WTC11 (cell line): Measurements from ENCODE around the gene MREG. TPM values are rescaled to one million over a fixed set of nuclear protein-coding genes. Genes with fewer than 3 reads are reported as not detected.
A peak's percentile ranks its signal among the peaks of the same experiment; 100 is the strongest.

Experiments
- ATAC-seq: fragments of 200-7000 bp; cut with Tn5 transposase; 2 replicates; pipeline ENCODE4 v1.10.0; 2021; ENCODE audit warnings: mild to moderate bottlenecking, moderate library complexity
- CTCF ChIA-PET: fragments of 300-600 bp; sonication (Branson Sonifier 250); formaldehyde crosslinking; loops from one replicate; lab custom pipeline; 2021; ENCODE audit warnings: antibody characterized with exemption; lab: Charles Lee
- POLR2A ChIA-PET: fragments of 350-600 bp; sonication (Branson Sonifier 250); formaldehyde crosslinking; loops from one replicate; lab custom pipeline; 2021; ENCODE audit warnings: antibody characterized with exemption; lab: Charles Lee
- DNase-seq: peaks from one replicate; pipeline ENCODE4 v3.0.0; 2021; ENCODE audit warnings: low spot score
- H3K27ac Mint-ChIP-seq: 2 replicates; pipeline ENCODE4 v1.8.0; 2021; ENCODE audit warnings: mixed read lengths
- H3K27me3 Mint-ChIP-seq: 2 replicates; pipeline ENCODE4 v1.8.0; 2021; ENCODE audit warnings: low read depth, mild to moderate bottlenecking, moderate library complexity, mixed read lengths
- H3K36me3 Mint-ChIP-seq: 2 replicates; pipeline ENCODE4 v1.8.0; 2021; ENCODE audit warnings: mixed read lengths
- H3K4me1 Mint-ChIP-seq: 2 replicates; pipeline ENCODE4 v1.8.0; 2022; ENCODE audit warnings: mixed read lengths
- H3K4me3 Mint-ChIP-seq: 2 replicates; pipeline ENCODE4 v1.8.0; 2021; ENCODE audit warnings: mild to moderate bottlenecking, moderate library complexity, mixed read lengths
- H3K9me3 Mint-ChIP-seq: 2 replicates; pipeline ENCODE4 v1.8.0; 2021; ENCODE audit warnings: mixed read lengths
- ATF1 ChIP-seq: sonication (generic); formaldehyde crosslinking; IDR thresholded peaks from 2 replicates; pipeline ENCODE4 v1.8.1; 2023; ENCODE audit warnings: mild to moderate bottlenecking, moderate library complexity, missing genetic modification reagents
- E2F5 ChIP-seq: sonication (generic); formaldehyde crosslinking; IDR thresholded peaks from 2 replicates; pipeline ENCODE4 v1.8.1; 2022; ENCODE audit warnings: mild to moderate bottlenecking, moderate library complexity, missing genetic modification reagents
- ESRRA ChIP-seq: sonication (generic); formaldehyde crosslinking; IDR thresholded peaks from 2 replicates; pipeline ENCODE4 v1.8.1; 2022; ENCODE audit warnings: mild to moderate bottlenecking, missing genetic modification reagents, borderline replicate concordance
- ETV6 ChIP-seq: sonication (generic); formaldehyde crosslinking; IDR thresholded peaks from 2 replicates; pipeline ENCODE4 v1.8.1; 2022; ENCODE audit warnings: mild to moderate bottlenecking, missing genetic modification reagents
- FOXP4 ChIP-seq: sonication (generic); formaldehyde crosslinking; IDR thresholded peaks from 2 replicates; pipeline ENCODE4 v1.8.0; 2022; ENCODE audit warnings: mild to moderate bottlenecking, missing genetic modification reagents
- GTF2I ChIP-seq: fragments of 250-450 bp; sonication (Bioruptor Pico); conservative IDR thresholded peaks from 2 replicates; pipeline ENCODE4 v1.4.0; 2021; ENCODE audit warnings: mild to moderate bottlenecking
- HMGA2 ChIP-seq: fragments of 250-450 bp; sonication (Bioruptor Pico); IDR thresholded peaks from 2 replicates; pipeline ENCODE4 v1.4.0; 2021; ENCODE audit warnings: mild to moderate bottlenecking, moderate library complexity
- MYBL2 ChIP-seq: sonication (generic); formaldehyde crosslinking; IDR thresholded peaks from 2 replicates; pipeline ENCODE4 v1.8.1; 2023; ENCODE audit warnings: mild to moderate bottlenecking, moderate library complexity, missing genetic modification reagents
- NR3C1 ChIP-seq: sonication (generic); formaldehyde crosslinking; conservative IDR thresholded peaks from 2 replicates; pipeline ENCODE4 v1.8.1; 2023; ENCODE audit warnings: low read depth, mild to moderate bottlenecking, missing genetic modification reagents
- SMAD4 ChIP-seq: sonication (generic); formaldehyde crosslinking; IDR thresholded peaks from 2 replicates; pipeline ENCODE4 v1.8.0; 2022; ENCODE audit warnings: mild to moderate bottlenecking, missing genetic modification reagents
- TEAD4 ChIP-seq: sonication (generic); formaldehyde crosslinking; IDR thresholded peaks from 2 replicates; pipeline ENCODE4 v1.8.0; 2022; ENCODE audit warnings: mild to moderate bottlenecking, missing genetic modification reagents
- ZMAT4 ChIP-seq: fragments of 250-450 bp; sonication (Bioruptor Pico); IDR thresholded peaks from 2 replicates; pipeline ENCODE4 v1.9.0; 2021; ENCODE audit warnings: mild to moderate bottlenecking
- ZNF396 ChIP-seq: fragments of 250-450 bp; sonication (Bioruptor Pico); IDR thresholded peaks from 2 replicates; pipeline ENCODE4 v1.8.0; 2021; ENCODE audit warnings: mild to moderate bottlenecking, moderate library complexity, borderline replicate concordance
- ZNF423 ChIP-seq: fragments of 250-450 bp; sonication (Bioruptor Pico); IDR thresholded peaks from 2 replicates; pipeline ENCODE4 v2.1.2; 2022; ENCODE audit warnings: mild to moderate bottlenecking, moderate library complexity
- total RNA-seq: library from RNA; stranded (reverse); gene quantifications from 3 replicates; pipeline ENCODE4 v1.2.3, GENCODE V29; 2021
- TF ChIP-seq, protein P1 (sequence below): fragments of 250-450 bp; sonication (Bioruptor Pico); IDR thresholded peaks from 2 replicates; pipeline ENCODE4 v1.9.0; 2021; ENCODE audit warnings: mild to moderate bottlenecking
- TF ChIP-seq, protein P2 (sequence below): fragments of 250-450 bp; sonication (Bioruptor Pico); IDR thresholded peaks from 2 replicates; pipeline ENCODE4 v1.8.0; 2021; ENCODE audit warnings: mild to moderate bottlenecking
- TF ChIP-seq, protein P3 (sequence below): sonication (generic); formaldehyde crosslinking; IDR thresholded peaks from 2 replicates; pipeline ENCODE4 v1.8.0; 2023; ENCODE audit warnings: missing genetic modification reagents, mild to moderate bottlenecking, borderline replicate concordance

The MREG gene
- total RNA-seq, 1 experiment from 2014 or later, result 23.8 TPM

DNA sequence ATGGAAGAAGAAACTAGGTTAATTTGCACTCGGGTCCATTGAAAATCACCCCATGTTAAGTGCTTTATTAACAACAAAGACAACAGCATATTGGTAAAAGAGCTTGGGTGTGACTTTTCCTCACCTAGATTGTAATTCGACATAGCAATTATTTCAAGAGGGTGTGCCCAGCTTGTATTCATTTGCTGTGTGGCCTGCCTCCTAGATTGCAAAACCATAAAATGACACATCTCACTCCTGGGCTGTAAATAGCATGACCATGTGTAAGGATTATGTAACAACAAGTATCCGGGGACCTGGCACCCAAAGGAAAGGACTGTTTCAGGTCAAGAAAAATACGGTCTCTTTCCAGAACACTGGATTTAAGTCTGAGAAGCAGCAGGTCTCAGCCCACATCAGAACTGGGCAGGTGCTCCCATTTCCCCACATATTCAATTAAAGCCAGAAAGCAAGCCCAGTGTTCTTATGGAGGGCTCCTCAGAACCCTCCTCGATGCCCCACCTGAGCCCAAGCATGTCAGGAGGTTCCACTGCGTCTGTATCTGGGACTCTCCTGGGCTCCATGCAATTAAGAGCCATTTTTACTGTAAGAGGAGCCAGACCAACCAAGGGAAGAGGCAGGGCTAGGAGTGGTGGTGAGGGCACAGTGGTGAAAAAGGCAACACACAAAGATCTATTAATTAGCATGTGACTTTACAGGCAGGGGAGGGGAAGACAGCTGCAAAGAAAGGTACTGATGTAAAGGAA lies 39.2 kb downstream of the MREG start:
- DNase-seq, result no peak
- Mint-ChIP-seq H3K27me3 (no peaks in the 10 kb centered on the region), H3K4me3 (no peak overlapping the region), H3K36me3 (peaks cover 24% of the 10 kb centered on the region), H3K27ac (peak overlapping the region; percentile 65), H3K9me3 (peaks cover 19% of the 10 kb centered on the region), H3K4me1 (peaks cover 26% of the 10 kb centered on the region)
- ATAC-seq, result peak; percentile 69
- no peak for TF ChIP-seq MYBL2 (CRISPR knock-in tag)
- TF ChIP-seq, protein P1, sequence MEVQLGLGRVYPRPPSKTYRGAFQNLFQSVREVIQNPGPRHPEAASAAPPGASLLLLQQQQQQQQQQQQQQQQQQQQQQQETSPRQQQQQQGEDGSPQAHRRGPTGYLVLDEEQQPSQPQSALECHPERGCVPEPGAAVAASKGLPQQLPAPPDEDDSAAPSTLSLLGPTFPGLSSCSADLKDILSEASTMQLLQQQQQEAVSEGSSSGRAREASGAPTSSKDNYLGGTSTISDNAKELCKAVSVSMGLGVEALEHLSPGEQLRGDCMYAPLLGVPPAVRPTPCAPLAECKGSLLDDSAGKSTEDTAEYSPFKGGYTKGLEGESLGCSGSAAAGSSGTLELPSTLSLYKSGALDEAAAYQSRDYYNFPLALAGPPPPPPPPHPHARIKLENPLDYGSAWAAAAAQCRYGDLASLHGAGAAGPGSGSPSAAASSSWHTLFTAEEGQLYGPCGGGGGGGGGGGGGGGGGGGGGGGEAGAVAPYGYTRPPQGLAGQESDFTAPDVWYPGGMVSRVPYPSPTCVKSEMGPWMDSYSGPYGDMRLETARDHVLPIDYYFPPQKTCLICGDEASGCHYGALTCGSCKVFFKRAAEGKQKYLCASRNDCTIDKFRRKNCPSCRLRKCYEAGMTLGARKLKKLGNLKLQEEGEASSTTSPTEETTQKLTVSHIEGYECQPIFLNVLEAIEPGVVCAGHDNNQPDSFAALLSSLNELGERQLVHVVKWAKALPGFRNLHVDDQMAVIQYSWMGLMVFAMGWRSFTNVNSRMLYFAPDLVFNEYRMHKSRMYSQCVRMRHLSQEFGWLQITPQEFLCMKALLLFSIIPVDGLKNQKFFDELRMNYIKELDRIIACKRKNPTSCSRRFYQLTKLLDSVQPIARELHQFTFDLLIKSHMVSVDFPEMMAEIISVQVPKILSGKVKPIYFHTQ (CRISPR knock-in tag), result no peak
- TF ChIP-seq HMGA2 (CRISPR knock-in tag), result no peak
- TF ChIP-seq, protein P2, sequence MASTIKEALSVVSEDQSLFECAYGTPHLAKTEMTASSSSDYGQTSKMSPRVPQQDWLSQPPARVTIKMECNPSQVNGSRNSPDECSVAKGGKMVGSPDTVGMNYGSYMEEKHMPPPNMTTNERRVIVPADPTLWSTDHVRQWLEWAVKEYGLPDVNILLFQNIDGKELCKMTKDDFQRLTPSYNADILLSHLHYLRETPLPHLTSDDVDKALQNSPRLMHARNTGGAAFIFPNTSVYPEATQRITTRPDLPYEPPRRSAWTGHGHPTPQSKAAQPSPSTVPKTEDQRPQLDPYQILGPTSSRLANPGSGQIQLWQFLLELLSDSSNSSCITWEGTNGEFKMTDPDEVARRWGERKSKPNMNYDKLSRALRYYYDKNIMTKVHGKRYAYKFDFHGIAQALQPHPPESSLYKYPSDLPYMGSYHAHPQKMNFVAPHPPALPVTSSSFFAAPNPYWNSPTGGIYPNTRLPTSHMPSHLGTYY (CRISPR knock-in tag), result no peak
- TF ChIP-seq ZMAT4, result no peak
- no peak for TF ChIP-seq FOXP4 (CRISPR knock-in tag)
- TF ChIP-seq, protein P3, sequence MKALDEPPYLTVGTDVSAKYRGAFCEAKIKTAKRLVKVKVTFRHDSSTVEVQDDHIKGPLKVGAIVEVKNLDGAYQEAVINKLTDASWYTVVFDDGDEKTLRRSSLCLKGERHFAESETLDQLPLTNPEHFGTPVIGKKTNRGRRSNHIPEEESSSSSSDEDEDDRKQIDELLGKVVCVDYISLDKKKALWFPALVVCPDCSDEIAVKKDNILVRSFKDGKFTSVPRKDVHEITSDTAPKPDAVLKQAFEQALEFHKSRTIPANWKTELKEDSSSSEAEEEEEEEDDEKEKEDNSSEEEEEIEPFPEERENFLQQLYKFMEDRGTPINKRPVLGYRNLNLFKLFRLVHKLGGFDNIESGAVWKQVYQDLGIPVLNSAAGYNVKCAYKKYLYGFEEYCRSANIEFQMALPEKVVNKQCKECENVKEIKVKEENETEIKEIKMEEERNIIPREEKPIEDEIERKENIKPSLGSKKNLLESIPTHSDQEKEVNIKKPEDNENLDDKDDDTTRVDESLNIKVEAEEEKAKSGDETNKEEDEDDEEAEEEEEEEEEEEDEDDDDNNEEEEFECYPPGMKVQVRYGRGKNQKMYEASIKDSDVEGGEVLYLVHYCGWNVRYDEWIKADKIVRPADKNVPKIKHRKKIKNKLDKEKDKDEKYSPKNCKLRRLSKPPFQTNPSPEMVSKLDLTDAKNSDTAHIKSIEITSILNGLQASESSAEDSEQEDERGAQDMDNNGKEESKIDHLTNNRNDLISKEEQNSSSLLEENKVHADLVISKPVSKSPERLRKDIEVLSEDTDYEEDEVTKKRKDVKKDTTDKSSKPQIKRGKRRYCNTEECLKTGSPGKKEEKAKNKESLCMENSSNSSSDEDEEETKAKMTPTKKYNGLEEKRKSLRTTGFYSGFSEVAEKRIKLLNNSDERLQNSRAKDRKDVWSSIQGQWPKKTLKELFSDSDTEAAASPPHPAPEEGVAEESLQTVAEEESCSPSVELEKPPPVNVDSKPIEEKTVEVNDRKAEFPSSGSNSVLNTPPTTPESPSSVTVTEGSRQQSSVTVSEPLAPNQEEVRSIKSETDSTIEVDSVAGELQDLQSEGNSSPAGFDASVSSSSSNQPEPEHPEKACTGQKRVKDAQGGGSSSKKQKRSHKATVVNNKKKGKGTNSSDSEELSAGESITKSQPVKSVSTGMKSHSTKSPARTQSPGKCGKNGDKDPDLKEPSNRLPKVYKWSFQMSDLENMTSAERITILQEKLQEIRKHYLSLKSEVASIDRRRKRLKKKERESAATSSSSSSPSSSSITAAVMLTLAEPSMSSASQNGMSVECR (CRISPR knock-in tag), result no peak
- no peak for TF ChIP-seq ZNF396 (CRISPR knock-in tag)
- TF ChIP-seq ETV6 (CRISPR knock-in tag), result no peak
- no peak for TF ChIP-seq TEAD4 (CRISPR knock-in tag)
- no peak for TF ChIP-seq SMAD4 (CRISPR knock-in tag)
- no peak for TF ChIP-seq GTF2I (CRISPR knock-in tag)
- TF ChIP-seq ZNF423 (CRISPR knock-in tag), result no peak
- no peak for TF ChIP-seq ESRRA (CRISPR knock-in tag)
- no peak for TF ChIP-seq E2F5
- no peak for TF ChIP-seq NR3C1 (CRISPR knock-in tag)
- no peak for TF ChIP-seq ATF1 (CRISPR knock-in tag)
- ChIA-PET CTCF (interaction anchor here (1.9 kb wide), 1 partner anchor 24 kb away, joined by 4 read pairs; no protein-coding TSS in a partner anchor), POLR2A (interaction anchor here (1.0 kb wide), 1 partner anchor 16 kb away, joined by 3 read pairs; no protein-coding TSS in a partner anchor)
